ENCODE measurements around the gene FERMT1.

FERMT1 gene

DNA sequence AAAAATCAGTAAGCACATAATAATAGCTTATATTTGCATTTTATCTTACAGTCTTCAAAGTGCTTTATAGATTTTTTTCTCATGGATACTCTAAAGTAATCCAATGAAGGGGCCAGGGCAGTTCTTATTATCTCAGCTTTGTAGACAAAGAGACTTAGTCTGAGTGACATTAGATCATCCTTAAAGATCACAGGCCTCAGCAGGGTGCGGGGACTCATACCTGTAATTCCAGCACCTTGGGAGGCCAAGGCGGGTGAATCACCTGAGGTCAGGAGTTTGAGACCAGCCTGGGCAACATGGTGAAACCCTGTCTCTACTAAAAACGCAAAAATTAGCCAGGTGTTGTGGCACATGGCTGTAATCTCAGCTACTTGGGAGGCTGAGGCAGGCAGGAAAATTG is 14.5 kb downstream of the FERMT1 start:
- TF ChIP-seq, protein P1, sequence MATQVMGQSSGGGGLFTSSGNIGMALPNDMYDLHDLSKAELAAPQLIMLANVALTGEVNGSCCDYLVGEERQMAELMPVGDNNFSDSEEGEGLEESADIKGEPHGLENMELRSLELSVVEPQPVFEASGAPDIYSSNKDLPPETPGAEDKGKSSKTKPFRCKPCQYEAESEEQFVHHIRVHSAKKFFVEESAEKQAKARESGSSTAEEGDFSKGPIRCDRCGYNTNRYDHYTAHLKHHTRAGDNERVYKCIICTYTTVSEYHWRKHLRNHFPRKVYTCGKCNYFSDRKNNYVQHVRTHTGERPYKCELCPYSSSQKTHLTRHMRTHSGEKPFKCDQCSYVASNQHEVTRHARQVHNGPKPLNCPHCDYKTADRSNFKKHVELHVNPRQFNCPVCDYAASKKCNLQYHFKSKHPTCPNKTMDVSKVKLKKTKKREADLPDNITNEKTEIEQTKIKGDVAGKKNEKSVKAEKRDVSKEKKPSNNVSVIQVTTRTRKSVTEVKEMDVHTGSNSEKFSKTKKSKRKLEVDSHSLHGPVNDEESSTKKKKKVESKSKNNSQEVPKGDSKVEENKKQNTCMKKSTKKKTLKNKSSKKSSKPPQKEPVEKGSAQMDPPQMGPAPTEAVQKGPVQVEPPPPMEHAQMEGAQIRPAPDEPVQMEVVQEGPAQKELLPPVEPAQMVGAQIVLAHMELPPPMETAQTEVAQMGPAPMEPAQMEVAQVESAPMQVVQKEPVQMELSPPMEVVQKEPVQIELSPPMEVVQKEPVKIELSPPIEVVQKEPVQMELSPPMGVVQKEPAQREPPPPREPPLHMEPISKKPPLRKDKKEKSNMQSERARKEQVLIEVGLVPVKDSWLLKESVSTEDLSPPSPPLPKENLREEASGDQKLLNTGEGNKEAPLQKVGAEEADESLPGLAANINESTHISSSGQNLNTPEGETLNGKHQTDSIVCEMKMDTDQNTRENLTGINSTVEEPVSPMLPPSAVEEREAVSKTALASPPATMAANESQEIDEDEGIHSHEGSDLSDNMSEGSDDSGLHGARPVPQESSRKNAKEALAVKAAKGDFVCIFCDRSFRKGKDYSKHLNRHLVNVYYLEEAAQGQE (IDR thresholded peaks at IDR 0.05; ENCODE audit: insufficient replicate concordance, low read depth) = no peak
- TF ChIP-seq, protein P2, sequence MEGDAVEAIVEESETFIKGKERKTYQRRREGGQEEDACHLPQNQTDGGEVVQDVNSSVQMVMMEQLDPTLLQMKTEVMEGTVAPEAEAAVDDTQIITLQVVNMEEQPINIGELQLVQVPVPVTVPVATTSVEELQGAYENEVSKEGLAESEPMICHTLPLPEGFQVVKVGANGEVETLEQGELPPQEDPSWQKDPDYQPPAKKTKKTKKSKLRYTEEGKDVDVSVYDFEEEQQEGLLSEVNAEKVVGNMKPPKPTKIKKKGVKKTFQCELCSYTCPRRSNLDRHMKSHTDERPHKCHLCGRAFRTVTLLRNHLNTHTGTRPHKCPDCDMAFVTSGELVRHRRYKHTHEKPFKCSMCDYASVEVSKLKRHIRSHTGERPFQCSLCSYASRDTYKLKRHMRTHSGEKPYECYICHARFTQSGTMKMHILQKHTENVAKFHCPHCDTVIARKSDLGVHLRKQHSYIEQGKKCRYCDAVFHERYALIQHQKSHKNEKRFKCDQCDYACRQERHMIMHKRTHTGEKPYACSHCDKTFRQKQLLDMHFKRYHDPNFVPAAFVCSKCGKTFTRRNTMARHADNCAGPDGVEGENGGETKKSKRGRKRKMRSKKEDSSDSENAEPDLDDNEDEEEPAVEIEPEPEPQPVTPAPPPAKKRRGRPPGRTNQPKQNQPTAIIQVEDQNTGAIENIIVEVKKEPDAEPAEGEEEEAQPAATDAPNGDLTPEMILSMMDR (IDR thresholded peaks at IDR 0.05; ENCODE audit: insufficient read depth, low read length) = no peak
- TF ChIP-seq GABPA (IDR thresholded peaks at IDR 0.05; ENCODE audit: low read depth) (no peak), SPI1 (IDR thresholded peaks at IDR 0.05; ENCODE audit: borderline replicate concordance, low read depth) (no peak), POLR2AphosphoS5 (IDR thresholded peaks at IDR 0.05; ENCODE audit: low read depth) (no peak)
- DNase-seq (ENCODE audit: low read depth in 1 of 2, low spot score in 1 of 2) = no peak
- Histone ChIP-seq H3K27me3 (ENCODE audit: insufficient read depth, poor library complexity, severe bottlenecking) (no peaks in the 10 kb centered on the region), H3K4me3 (replicated peaks; ENCODE audit: insufficient read depth, low read length) (no peak overlapping the region), H3K27ac (replicated peaks) (no peak overlapping the region)

DNA sequence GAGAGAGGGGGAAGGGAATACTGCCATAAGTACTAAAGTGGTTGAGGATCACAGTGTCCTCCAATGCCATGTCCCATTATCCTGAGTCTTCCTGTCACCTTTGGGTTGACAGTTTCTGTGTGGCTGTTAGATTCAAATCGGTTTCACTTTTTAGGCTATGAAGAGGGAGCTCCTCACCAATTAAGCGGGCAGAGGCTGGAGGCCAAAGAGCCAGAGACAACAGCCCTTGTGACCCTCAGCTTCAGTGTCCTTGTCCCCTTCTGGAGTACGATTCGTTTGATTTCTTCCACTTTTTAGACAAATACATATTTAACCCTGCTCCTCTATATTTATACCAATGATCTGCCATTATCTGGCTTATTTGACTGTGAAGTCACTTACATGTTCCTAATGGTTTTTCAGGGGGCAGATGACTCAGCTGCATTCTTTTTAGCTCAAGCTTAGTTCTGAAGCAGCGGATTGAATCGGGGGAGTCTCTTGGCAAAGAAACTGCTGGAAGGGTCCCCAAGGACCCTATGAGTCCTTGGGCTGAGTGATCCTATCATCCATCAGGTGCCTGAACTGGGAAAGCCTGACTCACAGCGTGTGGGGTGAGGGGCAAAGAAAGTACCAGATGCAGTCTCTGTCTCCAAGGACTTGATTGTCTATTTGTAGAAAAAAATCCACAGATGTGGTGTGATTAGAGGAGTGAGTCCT is 18.2 kb downstream of the FERMT1 start:
- Histone ChIP-seq H3K27me3 (ENCODE audit: insufficient read depth, poor library complexity, severe bottlenecking) (peaks cover 2% of the 10 kb centered on the region), H3K4me3 (replicated peaks; ENCODE audit: insufficient read depth, low read length) (no peak overlapping the region), H3K27ac (replicated peaks) (no peak overlapping the region)
- TF ChIP-seq POLR2AphosphoS5 (IDR thresholded peaks at IDR 0.05; ENCODE audit: low read depth) = no peak
- TF ChIP-seq, protein P1 (IDR thresholded peaks at IDR 0.05; ENCODE audit: insufficient replicate concordance, low read depth) = no peak
- TF ChIP-seq SPI1 (IDR thresholded peaks at IDR 0.05; ENCODE audit: borderline replicate concordance, low read depth) = no peak
- DNase-seq (ENCODE audit: low read depth in 1 of 2, low spot score in 1 of 2) = no peak

DNA sequence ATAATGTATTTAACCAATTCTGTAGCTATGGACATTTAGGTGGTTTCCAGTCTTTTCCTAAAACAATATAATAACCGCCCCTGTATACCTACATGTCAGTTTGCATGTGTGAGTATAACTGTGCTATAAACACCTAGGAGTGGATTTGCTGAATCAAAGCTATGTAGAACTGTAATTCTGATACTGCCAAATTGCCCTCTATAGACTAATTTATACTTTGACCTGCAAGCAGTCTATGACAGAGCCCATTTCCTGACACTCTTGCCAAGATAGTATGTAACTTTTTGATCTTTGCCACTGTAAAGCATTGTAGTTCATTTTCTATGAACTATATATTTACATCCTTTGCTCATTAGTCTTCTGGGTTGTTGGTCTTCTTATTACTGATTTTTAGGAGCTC is 19.5 kb downstream of the FERMT1 start:
- TF ChIP-seq, protein P2 (IDR thresholded peaks at IDR 0.05; ENCODE audit: insufficient read depth, low read length) = no peak
- no peak for TF ChIP-seq POLR2AphosphoS5 (IDR thresholded peaks at IDR 0.05; ENCODE audit: low read depth)
- no peak for TF ChIP-seq SPI1 (IDR thresholded peaks at IDR 0.05; ENCODE audit: borderline replicate concordance, low read depth)
- no peak for TF ChIP-seq GABPA (IDR thresholded peaks at IDR 0.05; ENCODE audit: low read depth)
- TF ChIP-seq, protein P1 (IDR thresholded peaks at IDR 0.05; ENCODE audit: insufficient replicate concordance, low read depth) = no peak
- Histone ChIP-seq H3K27me3 (ENCODE audit: insufficient read depth, poor library complexity, severe bottlenecking) (peaks cover 2% of the 10 kb centered on the region), H3K27ac (replicated peaks) (no peak overlapping the region), H3K4me3 (replicated peaks; ENCODE audit: insufficient read depth, low read length) (no peak overlapping the region)
- no peak for DNase-seq (ENCODE audit: low read depth in 1 of 2, low spot score in 1 of 2)

Measured in HL-60 (cell line).